MG63 (cell line): ENCODE results near the gene TTC14. TPM values are rescaled to one million over a fixed set of nuclear protein-coding genes. Genes with fewer than 3 reads are reported as not detected.
"Not testable (repeated sequence)": the region's sequence is repeated elsewhere in the genome, so short reads cannot be mapped to it uniquely, and the experiment has no call there.

Experiments used
- DNase-seq: peaks from one replicate; pipeline ENCODE4 v3.0.0-alpha.2; 2020
- H3K27me3 ChIP-seq: fragments of 250-450 bp; sonication (Bioruptor Pico); 2 replicates; pipeline ENCODE4 v1.5.1; 2020; ENCODE audit warnings: mild to moderate bottlenecking, moderate library complexity
- H3K36me3 ChIP-seq: fragments of 250-450 bp; sonication (Bioruptor Pico); 2 replicates; pipeline ENCODE4 v1.5.1; 2020; ENCODE audit warnings: mild to moderate bottlenecking, moderate library complexity
- H3K4me3 ChIP-seq: fragments of 250-450 bp; sonication (Bioruptor Pico); 2 replicates; pipeline ENCODE4 v1.5.1; 2020; ENCODE audit warnings: mild to moderate bottlenecking, moderate library complexity
- H3K9me3 ChIP-seq: fragments of 250-450 bp; sonication (Bioruptor Pico); 2 replicates; pipeline ENCODE4 v1.5.1; 2020; ENCODE audit warnings: mild to moderate bottlenecking, moderate library complexity
- total RNA-seq: library from RNA; depleted of rRNA; stranded (reverse); fragments of >200 nt; shearing (Covaris generic); gene quantifications from 2 replicates; pipeline ENCODE4 v1.2.3, GENCODE V29; 2014; ENCODE audit warnings: low replicate concordance; rRNA removed

TTC14 gene
- total RNA-seq = 51.0 and 56.5 TPM in 2 replicates

- no peaks in the 10 kb centered on the region for H3K9me3 ChIP-seq
- no peaks in the 10 kb centered on the region for H3K27me3 ChIP-seq
- peak; percentile 97 for DNase-seq
- peak within 1 kb of the TSS; percentile 84 for H3K4me3 ChIP-seq
- peaks cover 37% of the 10 kb centered on the region for H3K36me3 ChIP-seq
Observed at GRCh38 chr3:180601688-180602666, at the start of gene TTC14. Gene TTC14, plus strand, starts transcription at chr3:180602163. Its CDS starts 99 bp downstream, at chr3:180602262.

GRCh38 chr3:180563406-180563805 is 38.6 kb upstream of the TTC14 start:
- no peak for DNase-seq
- Histone ChIP-seq H3K36me3 (no peaks in the 10 kb centered on the region), H3K27me3 (no peaks in the 10 kb centered on the region), H3K9me3 (0 out of 2 replicates have a peak, but pooled peaks cover 2% of the 10 kb centered on the region), H3K4me3 (no peak overlapping the region)

GRCh38 chr3:180564676-180565075 is 37.3 kb upstream of the TTC14 start:
- Histone ChIP-seq H3K36me3 (no peaks in the 10 kb centered on the region), H3K27me3 (no peaks in the 10 kb centered on the region), H3K9me3 (0 out of 2 replicates have a peak, but pooled peaks cover under 1% of the 10 kb centered on the region), H3K4me3 (no peak overlapping the region)
- DNase-seq = no peak

- no peak for DNase-seq
- no peaks in the 10 kb centered on the region for H3K36me3 ChIP-seq
- no peaks in the 10 kb centered on the region for H3K27me3 ChIP-seq
- no peaks in the 10 kb centered on the region; the same call in 1 of the 2 replicates for H3K9me3 ChIP-seq
- H3K4me3 ChIP-seq = no peak overlapping the region
Observed at GRCh38 chr3:180570238-180570637, 31.7 kb upstream of the TTC14 start.

- Histone ChIP-seq H3K27me3 (no peaks in the 10 kb centered on the region), H3K9me3 (no peaks in the 10 kb centered on the region; the same call in 1 of the 2 replicates), H3K4me3 (no peak overlapping the region), H3K36me3 (no peaks in the 10 kb centered on the region)
- DNase-seq = no peak
Observed at GRCh38 chr3:180571831-180572598, 29.9 kb upstream of the TTC14 start.

GRCh38 chr3:180575571-180575970 is 26.4 kb upstream of the TTC14 start:
- Histone ChIP-seq H3K4me3 (no peak overlapping the region), H3K9me3 (no peaks in the 10 kb centered on the region; the same call in 1 of the 2 replicates), H3K36me3 (no peaks in the 10 kb centered on the region), H3K27me3 (no peaks in the 10 kb centered on the region)
- no peak for DNase-seq

- no peaks in the 10 kb centered on the region; the same call in 1 of the 2 replicates for H3K27me3 ChIP-seq
- H3K9me3 ChIP-seq = no peaks in the 10 kb centered on the region
- no peaks in the 10 kb centered on the region for H3K36me3 ChIP-seq
Observed at GRCh38 chr3:180580934-180581333, 21.0 kb upstream of the TTC14 start.

GRCh38 chr3:180590396-180590795 is 11.6 kb upstream of the TTC14 start:
- Histone ChIP-seq H3K36me3 (no peaks in the 10 kb centered on the region), H3K27me3 (no peaks in the 10 kb centered on the region), H3K4me3 (no peak overlapping the region), H3K9me3 (no peaks in the 10 kb centered on the region)
- DNase-seq = no peak

More at GRCh38 chr3:180580934-180581333, 21.0 kb upstream of the TTC14 start:
- H3K4me3 ChIP-seq = no peak overlapping the region
- no peak for DNase-seq

GRCh38 chr3:180593631-180594030 is 8.3 kb upstream of the TTC14 start:
- H3K36me3 ChIP-seq, H3K9me3 ChIP-seq, H3K27me3 ChIP-seq, DNase-seq, H3K4me3 ChIP-seq: not testable (repeated sequence)

- H3K36me3 ChIP-seq = no peaks in the 10 kb centered on the region
- DNase-seq = no peak
- H3K9me3 ChIP-seq = no peaks in the 10 kb centered on the region
- no peaks in the 10 kb centered on the region for H3K27me3 ChIP-seq
- no peak overlapping the region for H3K4me3 ChIP-seq
Observed at GRCh38 chr3:180594631-180595558, 7.1 kb upstream of the TTC14 start.

- Histone ChIP-seq H3K27me3 (no peaks in the 10 kb centered on the region), H3K4me3 (no peak overlapping the region), H3K9me3 (no peaks in the 10 kb centered on the region), H3K36me3 (no peaks in the 10 kb centered on the region)
- DNase-seq = no peak
Observed at GRCh38 chr3:180595559-180595935, 6.4 kb upstream of the TTC14 start.

- Histone ChIP-seq H3K36me3 (peaks cover 23% of the 10 kb centered on the region), H3K4me3 (no peak overlapping the region), H3K9me3 (no peaks in the 10 kb centered on the region), H3K27me3 (no peaks in the 10 kb centered on the region)
- DNase-seq = no peak
Observed at GRCh38 chr3:180600473-180600872, 1.5 kb upstream of the TTC14 start.

- no peak for DNase-seq
- Histone ChIP-seq H3K9me3 (no peaks in the 10 kb centered on the region), H3K36me3 (peaks cover 73% of the 10 kb centered on the region), H3K4me3 (no peak overlapping the region), H3K27me3 (no peaks in the 10 kb centered on the region)
Observed at GRCh38 chr3:180611006-180611405, 9.0 kb downstream of the TTC14 start.

GRCh38 chr3:180612364-180612763 is 10.4 kb downstream of the TTC14 start:
- Histone ChIP-seq H3K4me3 (no peak overlapping the region), H3K27me3 (no peaks in the 10 kb centered on the region), H3K9me3 (no peaks in the 10 kb centered on the region), H3K36me3 (peaks cover 61% of the 10 kb centered on the region)
- no peak for DNase-seq

GRCh38 chr3:180615954-180616353 is 14.0 kb downstream of the TTC14 start:
- DNase-seq = no peak
- Histone ChIP-seq H3K36me3 (peaks cover 27% of the 10 kb centered on the region), H3K9me3 (no peaks in the 10 kb centered on the region), H3K27me3 (no peaks in the 10 kb centered on the region), H3K4me3 (no peak overlapping the region)

- peaks cover 16% of the 10 kb centered on the region for H3K36me3 ChIP-seq
- H3K4me3 ChIP-seq = no peak overlapping the region
- no peaks in the 10 kb centered on the region for H3K9me3 ChIP-seq
- DNase-seq = no peak
- H3K27me3 ChIP-seq = no peaks in the 10 kb centered on the region
Observed at GRCh38 chr3:180617049-180617448, 15.1 kb downstream of the TTC14 start.
